Ascending aorta (tissue), 2 donors: ENCODE measurements around the gene METTL27. TPM values are rescaled to one million over a fixed set of nuclear protein-coding genes. Genes with fewer than 3 reads are reported as not detected.

Experiments used
- DNase-seq, 2 donors: peaks; one replicate each; pipeline ENCODE4 v3.0.0-alpha.2; 2019; ENCODE audit warnings: low spot score in 2 of 2
- H3K27ac ChIP-seq, 2 donors: fragments of 200-600 bp; sonication (generic); one replicate each; pipeline ENCODE4 v1.5.1; 2016 to 2017; ENCODE audit warnings: mild to moderate bottlenecking in 1 of 2
- H3K27me3 ChIP-seq: fragments of 200-600 bp; sonication (generic); one replicate; pipeline ENCODE4 v1.5.1; 2017
- H3K36me3 ChIP-seq, 2 donors: fragments of 200-600 bp; sonication (generic); one replicate each; pipeline ENCODE4 v1.5.1; 2016
- H3K4me1 ChIP-seq, 2 donors: fragments of 200-600 bp; sonication (generic); one replicate each; pipeline ENCODE4 v1.5.1; 2016 to 2017; ENCODE audit warnings: mild to moderate bottlenecking in 1 of 2
- H3K4me3 ChIP-seq, 2 donors: fragments of 200-600 bp; sonication (generic); one replicate each; pipeline ENCODE4 v1.5.1; 2016 to 2017; ENCODE audit warnings: mild to moderate bottlenecking in 1 of 2
- H3K9me3 ChIP-seq, 2 donors: fragments of 200-600 bp; sonication (generic); one replicate each; pipeline ENCODE4 v1.5.1; 2016
- intact Hi-C: fragments of 100-400 bp; cut with DNase I; formaldehyde crosslinking; loops from one replicate; pipeline ENCODE4 v1.15.1; 2023
- total RNA-seq: library from RNA; depleted of rRNA; stranded (reverse); fragments of >200 nt; gene quantifications from one replicate; pipeline ENCODE4 v1.1.0, GENCODE V29; 2016
- TF ChIP-seq, protein P1 (sequence below), 3 experiments: fragments of 200-600 bp in 2 of 3; fragments of 450-650 bp in 1 of 3; sonication (generic) in 2 of 3; IDR thresholded peaks; one replicate each; pipeline ENCODE4 v1.5.1; 2016 to 2019; ENCODE audit warnings: antibody characterized with exemption in 3 of 3, mild to moderate bottlenecking in 1 of 3, moderate library complexity in 1 of 3

The METTL27 gene
- total RNA-seq, 1 donor from 2014 or later, result not detected

DNA sequence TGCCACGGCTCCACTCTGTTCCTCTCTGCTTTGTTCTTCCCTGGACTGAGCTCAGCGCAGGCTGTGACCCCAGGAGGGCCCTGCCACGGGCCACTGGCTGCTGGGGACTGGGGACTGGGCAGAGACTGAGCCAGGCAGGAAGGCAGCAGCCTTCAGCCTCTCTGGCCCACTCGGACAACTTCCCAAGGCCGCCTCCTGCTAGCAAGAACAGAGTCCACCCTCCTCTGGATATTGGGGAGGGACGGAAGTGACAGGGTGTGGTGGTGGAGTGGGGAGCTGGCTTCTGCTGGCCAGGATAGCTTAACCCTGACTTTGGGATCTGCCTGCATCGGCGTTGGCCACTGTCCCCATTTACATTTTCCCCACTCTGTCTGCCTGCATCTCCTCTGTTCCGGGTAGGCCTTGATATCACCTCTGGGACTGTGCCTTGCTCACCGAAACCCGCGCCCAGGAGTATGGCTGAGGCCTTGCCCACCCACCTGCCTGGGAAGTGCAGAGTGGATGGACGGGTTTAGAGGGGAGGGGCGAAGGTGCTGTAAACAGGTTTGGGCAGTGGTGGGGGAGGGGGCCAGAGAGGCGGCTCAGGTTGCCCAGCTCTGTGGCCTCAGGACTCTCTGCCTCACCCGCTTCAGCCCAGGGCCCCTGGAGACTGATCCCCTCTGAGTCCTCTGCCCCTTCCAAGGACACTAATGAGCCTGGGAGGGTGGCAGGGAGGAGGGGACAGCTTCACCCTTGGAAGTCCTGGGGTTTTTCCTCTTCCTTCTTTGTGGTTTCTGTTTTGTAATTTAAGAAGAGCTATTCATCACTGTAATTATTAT, 10.3 kb downstream of the METTL27 start:
- TF ChIP-seq, protein P1, sequence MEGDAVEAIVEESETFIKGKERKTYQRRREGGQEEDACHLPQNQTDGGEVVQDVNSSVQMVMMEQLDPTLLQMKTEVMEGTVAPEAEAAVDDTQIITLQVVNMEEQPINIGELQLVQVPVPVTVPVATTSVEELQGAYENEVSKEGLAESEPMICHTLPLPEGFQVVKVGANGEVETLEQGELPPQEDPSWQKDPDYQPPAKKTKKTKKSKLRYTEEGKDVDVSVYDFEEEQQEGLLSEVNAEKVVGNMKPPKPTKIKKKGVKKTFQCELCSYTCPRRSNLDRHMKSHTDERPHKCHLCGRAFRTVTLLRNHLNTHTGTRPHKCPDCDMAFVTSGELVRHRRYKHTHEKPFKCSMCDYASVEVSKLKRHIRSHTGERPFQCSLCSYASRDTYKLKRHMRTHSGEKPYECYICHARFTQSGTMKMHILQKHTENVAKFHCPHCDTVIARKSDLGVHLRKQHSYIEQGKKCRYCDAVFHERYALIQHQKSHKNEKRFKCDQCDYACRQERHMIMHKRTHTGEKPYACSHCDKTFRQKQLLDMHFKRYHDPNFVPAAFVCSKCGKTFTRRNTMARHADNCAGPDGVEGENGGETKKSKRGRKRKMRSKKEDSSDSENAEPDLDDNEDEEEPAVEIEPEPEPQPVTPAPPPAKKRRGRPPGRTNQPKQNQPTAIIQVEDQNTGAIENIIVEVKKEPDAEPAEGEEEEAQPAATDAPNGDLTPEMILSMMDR (IDR thresholded peaks at IDR 0.05), result no peak
- Histone ChIP-seq H3K36me3 (no peaks in the 10 kb centered on the region), H3K4me1 (peaks cover 3 to 9% of the 10 kb centered on the region in 2 donors), H3K4me3 (no peak overlapping the region), H3K27ac (no peak overlapping the region), H3K27me3 (no peaks in the 10 kb centered on the region), H3K9me3 (no peaks in the 10 kb centered on the region)
- DNase-seq, result no peak
- intact Hi-C loops, result no loop called here

DNA sequence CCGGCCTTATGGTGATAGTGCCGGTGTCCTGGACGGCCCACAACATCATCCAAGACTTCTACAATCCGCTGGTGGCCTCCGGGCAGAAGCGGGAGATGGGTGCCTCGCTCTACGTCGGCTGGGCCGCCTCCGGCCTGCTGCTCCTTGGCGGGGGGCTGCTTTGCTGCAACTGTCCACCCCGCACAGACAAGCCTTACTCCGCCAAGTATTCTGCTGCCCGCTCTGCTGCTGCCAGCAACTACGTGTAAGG, 10.8 kb downstream of the METTL27 start:
- no peak overlapping the region for H3K27ac ChIP-seq
- TF ChIP-seq, protein P1 (IDR thresholded peaks at IDR 0.05), result no peak
- DNase-seq, result no peak

GRCh38 chr7:73830681-73831583, 11.4 kb downstream of the METTL27 start, which contains the start of gene CLDN4:
Gene CLDN4, plus strand, starts transcription at chr7:73830996. Its CDS starts 206 bp downstream, at chr7:73831202.
- H3K27me3 ChIP-seq, result no peaks in the 10 kb centered on the region
- H3K4me1 ChIP-seq, result peaks cover 3 to 9% of the 10 kb centered on the region in 2 donors
- H3K4me3 ChIP-seq, result no peak within 1 kb of the TSS
- H3K9me3 ChIP-seq, result no peaks in the 10 kb centered on the region
- no peak for DNase-seq
- no peak within 1 kb of the TSS for H3K27ac ChIP-seq
- no peaks in the 10 kb centered on the region for H3K36me3 ChIP-seq
- TF ChIP-seq, protein P1 (IDR thresholded peaks at IDR 0.05), result no peak
- intact Hi-C loops, result no loop called here

More for the DNA sequence above, 10.8 kb downstream of the METTL27 start:
- no peak overlapping the region for H3K4me3 ChIP-seq
- H3K9me3 ChIP-seq, result no peaks in the 10 kb centered on the region
- no peaks in the 10 kb centered on the region for H3K27me3 ChIP-seq
- H3K36me3 ChIP-seq, result no peaks in the 10 kb centered on the region
- intact Hi-C loops, result no loop called here
- H3K4me1 ChIP-seq, result peaks cover 3 to 9% of the 10 kb centered on the region in 2 donors

- DNase-seq, result no peak
- TF ChIP-seq, protein P1 (IDR thresholded peaks at IDR 0.05), result no peak
- intact Hi-C loops, result no loop called here
- H3K27ac ChIP-seq, result no peak overlapping the region
- H3K27me3 ChIP-seq, result no peaks in the 10 kb centered on the region
- H3K36me3 ChIP-seq, result no peaks in the 10 kb centered on the region
- H3K4me3 ChIP-seq, result no peak overlapping the region
- peaks cover 3 to 9% of the 10 kb centered on the region in 2 donors for H3K4me1 ChIP-seq
- no peaks in the 10 kb centered on the region for H3K9me3 ChIP-seq
Measured at GRCh38 chr7:73829921-73830680, 12.2 kb downstream of the METTL27 start.

- no peak for DNase-seq
- Histone ChIP-seq H3K4me1 (peaks cover 3 to 9% of the 10 kb centered on the region in 2 donors), H3K27ac (no peak overlapping the region), H3K9me3 (no peaks in the 10 kb centered on the region), H3K36me3 (no peaks in the 10 kb centered on the region), H3K4me3 (no peak overlapping the region), H3K27me3 (no peaks in the 10 kb centered on the region)
- TF ChIP-seq, protein P1 (IDR thresholded peaks at IDR 0.05), result no peak
- intact Hi-C loops, result no loop called here
Measured at GRCh38 chr7:73829505-73829904, 12.8 kb downstream of the METTL27 start.
